Glomerular visceral epithelial cell (primary cell): ENCODE data around the gene LYPD4.
"Not testable (repeated sequence)": the region's sequence is repeated elsewhere in the genome, so short reads cannot be mapped to it uniquely, and the experiment has no call there.

Source experiments
- DNase-seq: peaks from one replicate; pipeline ENCODE4 v3.0.0-alpha.2; 2016; ENCODE audit errors: extremely low spot score

LYPD4 gene

GRCh38 chr19:41844601-41845000 lies at the start of gene LYPD4:
Gene LYPD4 (minus strand): TSS chr19:41844683. CDS start chr19:41839285, 5,398 bp downstream.
- DNase-seq = no peak

- no peak for DNase-seq
Measured at GRCh38 chr19:41893899-41894298, 49.4 kb upstream of the LYPD4 start.

GRCh38 chr19:41892173-41892902 lies 47.9 kb upstream of the LYPD4 start:
- no peak for DNase-seq

- no peak for DNase-seq
Measured at GRCh38 chr19:41890936-41891335, 46.5 kb upstream of the LYPD4 start.

GRCh38 chr19:41889896-41890295 lies 45.4 kb upstream of the LYPD4 start:
- DNase-seq = no peak

GRCh38 chr19:41888926-41889325 lies 44.4 kb upstream of the LYPD4 start:
- no peak for DNase-seq

- peak; percentile 85 for DNase-seq
Measured at GRCh38 chr19:41887711-41888382, 43.4 kb upstream of the LYPD4 start.

GRCh38 chr19:41886761-41887710 lies 42.6 kb upstream of the LYPD4 start:
- DNase-seq = no peak

GRCh38 chr19:41883821-41884733 lies 39.6 kb upstream of the LYPD4 start:
- DNase-seq = peak; percentile 98

GRCh38 chr19:41883463-41883820 lies 39.0 kb upstream of the LYPD4 start:
- DNase-seq = no peak

- peak; percentile 54 for DNase-seq
Measured at GRCh38 chr19:41882568-41883462, 38.3 kb upstream of the LYPD4 start, which contains the start of gene ARHGEF1. Gene ARHGEF1 (plus strand): TSS chr19:41883184. CDS start chr19:41888083, 4,899 bp downstream.

GRCh38 chr19:41880329-41880708 lies 35.8 kb upstream of the LYPD4 start:
- no peak for DNase-seq

GRCh38 chr19:41879670-41880328 lies 35.3 kb upstream of the LYPD4 start:
- no peak for DNase-seq

GRCh38 chr19:41879080-41879479 lies 34.6 kb upstream of the LYPD4 start:
- no peak for DNase-seq

GRCh38 chr19:41877916-41878905 lies 33.7 kb upstream of the LYPD4 start:
- DNase-seq = no peak

GRCh38 chr19:41876847-41877832 lies 32.7 kb upstream of the LYPD4 start, which contains the start of gene CD79A:
Gene CD79A (plus strand): TSS chr19:41877279. CDS start chr19:41877305, 26 bp downstream.
- no peak for DNase-seq

GRCh38 chr19:41875973-41876372 lies 31.5 kb upstream of the LYPD4 start:
- not testable (repeated sequence) for DNase-seq
